Measurements from ENCODE around the gene VPS13D. TPM values are rescaled to one million over a fixed set of nuclear protein-coding genes. Genes with fewer than 3 reads are reported as not detected.
"Not testable (repeated sequence)": the region's sequence is repeated elsewhere in the genome, so short reads cannot be mapped to it uniquely, and the experiment has no call there.

VPS13D gene
- total RNA-seq, 1 donor from 2014 or later: 105 TPM

GRCh38 chr1:12521096-12521495, 291.3 kb downstream of the VPS13D start:
- DNase-seq (ENCODE audit: missing footprints) (no peak), ATAC-seq (no peak)
- intact Hi-C loops (cut with DNase I): no loop called here

DNA sequence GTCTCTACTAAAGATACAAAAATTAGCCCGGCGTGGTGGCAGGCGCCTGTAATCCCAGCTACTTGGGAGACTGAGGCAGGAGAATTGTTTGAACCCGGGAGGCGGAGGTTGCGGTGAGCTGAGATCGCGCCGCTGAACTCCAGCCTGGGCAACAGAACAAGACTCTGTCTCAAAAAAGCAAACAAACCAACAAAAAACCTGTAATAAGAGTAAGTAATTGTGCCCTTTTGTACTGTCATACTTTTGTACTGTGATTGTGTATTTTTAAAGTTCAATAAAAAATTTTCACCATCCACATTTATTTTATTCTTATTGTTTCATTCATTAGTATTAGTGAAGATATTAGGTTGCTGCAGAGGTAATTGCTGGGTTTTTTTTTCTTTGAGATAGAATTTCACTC, 292.9 kb downstream of the VPS13D start:
- ATAC-seq; intact Hi-C loops (cut with DNase I); DNase-seq (ENCODE audit: missing footprints): not testable (repeated sequence)

DNA sequence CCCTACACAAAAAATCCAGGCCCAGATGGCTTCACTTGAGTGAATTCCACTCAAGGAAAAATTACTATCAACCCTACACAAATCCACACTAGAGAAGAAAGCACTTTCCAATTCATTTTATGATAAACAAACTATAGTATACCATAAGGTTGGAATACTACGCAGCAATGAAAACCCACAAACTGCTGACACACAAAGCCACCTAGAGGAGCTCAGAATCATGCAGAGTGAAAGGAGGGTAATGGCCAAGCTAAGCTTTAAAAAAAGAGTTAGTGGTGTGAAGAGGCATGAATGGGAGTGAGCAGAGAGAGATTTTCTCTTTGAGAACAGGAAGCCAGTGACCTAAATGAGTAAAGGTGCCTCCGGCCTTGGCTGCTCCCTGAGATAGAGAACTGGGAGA, 294.4 kb downstream of the VPS13D start:
- DNase-seq (ENCODE audit: missing footprints) (no peak), ATAC-seq (no peak)
- intact Hi-C loops (cut with DNase I): no loop called here

GRCh38 chr1:12525311-12526181, 295.7 kb downstream of the VPS13D start:
- peak; percentile 60 for ATAC-seq
- intact Hi-C loops (cut with DNase I): no loop called here
- DNase-seq (ENCODE audit: missing footprints): no peak

- ATAC-seq: no peak
- no peak for DNase-seq (ENCODE audit: missing footprints)
- intact Hi-C loops (cut with DNase I): no loop called here
Measured at GRCh38 chr1:12527564-12527963, 297.7 kb downstream of the VPS13D start.

- peak; percentile 84 for DNase-seq (ENCODE audit: missing footprints)
- no peak for ATAC-seq
- intact Hi-C loops (cut with DNase I): no loop called here
Measured at GRCh38 chr1:12528021-12528852, 298.4 kb downstream of the VPS13D start.

GRCh38 chr1:12529640-12530174, 299.9 kb downstream of the VPS13D start:
- ATAC-seq (no peak), DNase-seq (ENCODE audit: missing footprints) (no peak)
- intact Hi-C loops (cut with DNase I): no loop called here

GRCh38 chr1:12530462-12531178, 300.8 kb downstream of the VPS13D start:
- intact Hi-C loops (cut with DNase I): no loop called here
- ATAC-seq: no peak
- no peak for DNase-seq (ENCODE audit: missing footprints)

- no peak for ATAC-seq
- intact Hi-C loops (cut with DNase I): no loop called here
Measured at GRCh38 chr1:12531179-12531499, 301.3 kb downstream of the VPS13D start.

GRCh38 chr1:12532405-12533315, 302.8 kb downstream of the VPS13D start:
- intact Hi-C loops (cut with DNase I): no loop called here
- ATAC-seq: no peak
- no peak for DNase-seq (ENCODE audit: missing footprints)

More at GRCh38 chr1:12531179-12531499, 301.3 kb downstream of the VPS13D start:
- DNase-seq (ENCODE audit: missing footprints): no peak

GRCh38 chr1:12536023-12536639, 306.3 kb downstream of the VPS13D start:
- intact Hi-C loops (cut with DNase I): no loop called here
- ATAC-seq: no peak
- DNase-seq (ENCODE audit: missing footprints): no peak

DNA sequence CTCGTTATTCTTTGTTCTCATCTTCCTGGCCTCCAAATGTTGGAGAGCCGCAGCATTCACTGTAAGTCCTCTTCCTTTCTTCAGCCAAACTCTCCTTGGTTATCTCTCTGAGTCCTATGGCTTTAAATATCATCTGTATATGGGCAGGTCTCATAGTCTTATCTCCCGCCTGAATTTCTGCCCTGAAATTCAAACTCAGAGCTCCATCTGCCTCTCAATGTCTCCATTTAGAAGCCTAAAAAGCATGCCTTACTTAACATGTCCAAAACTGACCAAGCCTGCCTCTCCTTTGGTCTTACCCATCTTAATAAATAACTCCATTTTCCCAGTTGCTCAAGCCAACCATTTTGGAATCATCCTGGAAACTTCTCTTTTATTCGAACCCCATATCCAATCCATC, 307.5 kb downstream of the VPS13D start:
- DNase-seq (ENCODE audit: missing footprints) (no peak), ATAC-seq (no peak)
- intact Hi-C loops (cut with DNase I): no loop called here

DNA sequence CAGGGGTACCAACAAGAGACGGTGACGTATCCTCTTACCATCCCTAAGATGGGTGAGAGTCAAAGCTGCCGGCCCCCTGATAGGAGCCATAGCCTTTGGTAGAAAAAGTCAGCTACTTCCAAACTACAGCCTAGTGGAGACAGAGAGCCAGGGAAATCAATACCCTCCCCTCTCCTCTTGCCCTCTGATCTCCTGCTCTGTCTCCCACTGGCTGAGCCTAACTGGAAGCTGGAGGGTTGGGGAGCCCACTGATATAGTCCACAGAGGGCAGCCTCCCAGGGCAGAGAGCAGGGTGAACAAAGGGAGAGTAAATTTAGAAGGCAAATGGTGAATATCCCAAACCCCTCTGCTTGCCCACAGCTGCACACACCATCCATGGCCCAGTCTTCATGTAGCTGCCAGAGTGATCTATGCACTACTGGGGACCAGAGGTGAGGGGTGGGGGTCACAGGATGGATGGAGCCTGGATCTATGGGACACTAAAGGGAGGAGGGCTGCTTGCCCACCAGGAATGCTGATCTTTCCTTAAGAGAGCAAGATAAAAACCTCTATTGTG, 308.2 kb downstream of the VPS13D start:
- intact Hi-C loops (cut with DNase I): no loop called here
- ATAC-seq (no peak), DNase-seq (ENCODE audit: missing footprints) (no peak)

DNA sequence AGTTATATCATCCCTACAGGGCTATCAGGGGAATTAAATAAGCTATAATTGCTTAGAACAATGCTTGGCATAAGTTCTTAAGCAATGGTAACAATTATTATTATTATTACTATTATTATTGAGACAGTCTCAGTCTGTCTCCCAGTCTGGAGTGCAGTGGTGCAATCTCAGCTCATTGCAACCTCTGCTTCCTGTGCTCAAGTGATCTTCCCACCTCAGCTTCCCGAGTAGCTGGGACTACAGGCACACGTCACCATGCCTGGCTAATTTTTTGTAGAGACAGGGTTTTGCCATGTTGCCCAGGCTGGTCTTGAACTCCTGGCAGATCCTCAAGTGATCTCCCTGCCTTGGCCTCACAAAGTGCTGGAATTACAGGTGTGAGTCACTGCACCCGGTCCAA, 308.7 kb downstream of the VPS13D start:
- intact Hi-C loops (cut with DNase I); DNase-seq (ENCODE audit: missing footprints); ATAC-seq: not testable (repeated sequence)

GRCh38 chr1:12539320-12539704, 309.5 kb downstream of the VPS13D start:
- intact Hi-C loops (cut with DNase I): no loop called here
- DNase-seq (ENCODE audit: missing footprints): no peak
- no peak for ATAC-seq

DNA sequence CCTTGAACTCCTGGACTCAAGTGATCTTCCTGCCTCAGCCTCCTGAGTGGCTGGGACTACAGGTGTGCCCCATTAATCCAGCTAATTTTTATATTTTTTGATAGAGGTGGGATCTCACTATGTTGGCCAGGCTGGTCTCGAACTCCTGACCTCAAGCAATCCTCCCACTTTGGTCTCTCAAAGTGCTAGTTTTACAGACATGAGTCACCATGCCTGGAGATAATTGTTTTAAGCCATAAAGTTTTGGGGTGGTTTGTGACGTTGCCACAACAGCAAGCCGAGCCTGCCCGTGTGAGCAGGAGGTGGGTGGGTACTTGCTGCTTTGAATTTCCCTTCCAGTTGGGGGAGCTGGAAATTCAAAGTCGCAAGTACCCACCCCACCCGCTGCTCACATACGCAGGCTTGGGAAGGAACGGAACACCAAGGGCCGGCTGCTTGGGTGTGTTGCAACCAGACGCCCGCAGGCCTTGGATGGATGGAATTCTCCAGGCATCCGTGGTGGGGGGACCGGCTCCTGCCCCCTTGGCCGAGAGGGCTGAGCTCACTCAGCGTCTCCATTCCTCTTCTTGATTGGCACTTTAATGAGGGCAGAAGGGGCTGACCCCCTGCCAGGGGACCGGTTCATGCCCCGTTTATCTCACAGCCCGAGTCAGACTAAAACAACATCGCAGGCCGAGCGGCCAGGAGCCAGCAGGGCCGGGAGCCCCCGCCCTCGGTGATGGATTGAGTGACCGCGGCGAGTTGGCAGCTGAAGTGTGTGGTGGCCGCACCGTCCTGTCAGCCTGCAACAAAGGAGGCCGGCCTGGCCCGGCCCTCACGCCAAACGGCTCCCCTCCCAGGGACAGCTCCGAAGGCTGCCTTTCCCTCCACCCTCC, 310.1 kb downstream of the VPS13D start:
- ATAC-seq (peak; percentile 87), DNase-seq (ENCODE audit: missing footprints) (peak; percentile 90)
- intact Hi-C loops (cut with DNase I): no loop called here

Data from Right ventricle myocardium inferior (tissue), 1 donor.